Activated CD4-positive, alpha-beta T cell treated with anti-CD3 and anti-CD28 coated beads, Interleukin-2, amount 50 U/mL, for 48 hours (primary cell): ENCODE data around the gene ZNF792.
"Not testable (repeated sequence)": the region's sequence is repeated elsewhere in the genome, so short reads cannot be mapped to it uniquely, and the experiment has no call there.

ENCODE experiments used
- DNase-seq, 2 experiments: peaks; one replicate each; pipeline ENCODE4 v3.0.0-alpha.2; 2020

ZNF792 gene

DNA sequence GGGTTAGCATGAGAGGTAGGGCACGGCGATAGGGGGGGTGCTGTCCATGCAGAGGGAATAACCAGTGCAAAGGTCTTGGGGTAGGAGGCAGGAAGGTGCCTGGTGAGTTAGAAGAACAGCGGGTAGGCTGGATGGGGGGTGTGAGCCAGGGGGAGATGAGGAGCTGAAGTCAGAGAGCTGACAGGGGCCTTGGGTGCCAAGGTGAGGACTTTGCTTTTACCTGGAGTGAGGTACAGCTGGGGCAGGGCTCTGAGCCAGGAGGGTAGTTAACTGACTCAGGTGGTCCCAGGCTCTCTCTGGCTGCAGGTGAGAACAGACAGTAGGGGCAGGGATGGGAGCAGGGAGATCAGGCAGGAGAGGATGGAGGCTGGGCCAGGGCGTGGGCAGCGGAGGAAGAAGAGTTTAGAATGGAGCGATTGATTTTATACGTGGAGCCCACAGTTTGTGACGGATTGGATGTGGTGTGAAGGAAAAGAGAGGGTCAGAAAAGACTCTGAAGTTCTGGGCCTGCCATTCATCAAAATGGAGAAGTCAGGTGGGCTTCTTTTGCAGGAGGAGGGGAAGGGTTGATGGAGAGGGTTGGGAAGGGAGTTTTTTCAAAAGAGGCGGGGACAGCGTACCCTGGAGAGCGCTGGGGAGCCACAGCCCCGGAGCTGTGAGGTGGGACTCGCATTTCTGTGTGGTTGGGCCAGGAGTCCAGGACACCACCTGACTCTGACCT, 34.9 kb upstream of the ZNF792 start:
- DNase-seq = no peak

DNA sequence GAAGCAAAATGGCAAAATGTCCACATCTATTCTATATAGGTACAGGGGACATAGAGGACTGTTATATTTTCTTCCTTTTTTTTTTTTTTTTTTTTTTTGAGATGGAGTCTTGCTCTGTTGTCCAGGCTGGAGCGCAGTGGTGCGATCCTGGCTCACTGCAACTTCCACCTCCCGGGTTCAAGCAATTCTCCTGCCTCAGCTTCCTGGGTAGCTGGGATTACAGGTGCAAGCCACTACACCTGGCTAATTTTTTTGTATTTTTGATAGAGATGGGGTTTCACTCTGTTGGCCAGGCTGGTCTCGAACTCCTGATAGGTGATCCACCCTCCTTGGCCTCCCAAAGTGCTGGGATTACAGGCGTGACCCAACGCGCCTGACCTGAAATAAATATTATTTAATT, 34.2 kb upstream of the ZNF792 start:
- not testable (repeated sequence) for DNase-seq

DNA sequence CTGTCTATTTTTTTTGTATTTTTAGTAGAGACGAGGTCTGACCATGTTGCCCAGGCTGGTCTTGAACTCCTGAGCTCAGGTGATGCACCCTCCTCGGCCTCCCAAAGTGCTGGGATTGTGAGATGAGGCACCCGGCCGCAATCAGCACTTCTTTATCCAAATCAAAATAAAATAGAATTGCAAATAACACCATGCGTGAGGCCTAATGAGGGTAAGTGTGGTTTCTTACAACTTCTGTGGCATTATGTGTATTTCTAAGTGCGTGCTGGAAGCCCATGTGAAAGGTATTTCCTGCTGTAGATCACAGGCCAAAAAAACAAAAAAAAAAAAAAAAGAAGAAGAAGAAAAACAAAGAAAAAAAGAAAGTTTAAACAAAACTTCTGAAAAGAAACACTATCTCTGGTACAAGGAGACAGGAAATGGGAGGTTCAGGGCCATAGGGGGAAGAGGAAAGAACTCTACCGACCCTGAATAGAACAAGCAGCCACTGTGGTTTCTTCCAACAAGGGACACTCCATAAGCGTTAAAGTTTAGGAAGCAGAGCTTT, 33.1 kb upstream of the ZNF792 start:
- no peak for DNase-seq

DNA sequence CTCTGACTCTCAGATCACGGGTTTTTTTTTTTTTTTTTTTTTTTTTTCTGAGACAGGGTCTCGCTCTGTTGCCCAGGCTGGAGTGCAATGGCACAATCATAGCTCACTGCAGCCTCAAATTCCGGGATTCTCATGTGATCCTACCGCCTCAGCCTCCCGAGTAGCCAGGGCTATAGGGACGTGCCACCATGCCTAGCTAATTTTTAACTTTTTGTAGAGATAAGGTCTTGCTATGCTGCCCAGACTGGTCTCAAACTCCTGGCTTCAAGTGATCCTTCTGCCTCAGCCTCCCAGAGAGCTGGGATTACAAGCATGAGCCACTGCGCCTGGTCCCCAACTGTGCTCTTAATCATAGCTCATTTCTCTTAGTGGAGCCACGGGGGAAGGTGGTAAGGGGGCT, 31.5 kb upstream of the ZNF792 start:
- no peak for DNase-seq

DNA sequence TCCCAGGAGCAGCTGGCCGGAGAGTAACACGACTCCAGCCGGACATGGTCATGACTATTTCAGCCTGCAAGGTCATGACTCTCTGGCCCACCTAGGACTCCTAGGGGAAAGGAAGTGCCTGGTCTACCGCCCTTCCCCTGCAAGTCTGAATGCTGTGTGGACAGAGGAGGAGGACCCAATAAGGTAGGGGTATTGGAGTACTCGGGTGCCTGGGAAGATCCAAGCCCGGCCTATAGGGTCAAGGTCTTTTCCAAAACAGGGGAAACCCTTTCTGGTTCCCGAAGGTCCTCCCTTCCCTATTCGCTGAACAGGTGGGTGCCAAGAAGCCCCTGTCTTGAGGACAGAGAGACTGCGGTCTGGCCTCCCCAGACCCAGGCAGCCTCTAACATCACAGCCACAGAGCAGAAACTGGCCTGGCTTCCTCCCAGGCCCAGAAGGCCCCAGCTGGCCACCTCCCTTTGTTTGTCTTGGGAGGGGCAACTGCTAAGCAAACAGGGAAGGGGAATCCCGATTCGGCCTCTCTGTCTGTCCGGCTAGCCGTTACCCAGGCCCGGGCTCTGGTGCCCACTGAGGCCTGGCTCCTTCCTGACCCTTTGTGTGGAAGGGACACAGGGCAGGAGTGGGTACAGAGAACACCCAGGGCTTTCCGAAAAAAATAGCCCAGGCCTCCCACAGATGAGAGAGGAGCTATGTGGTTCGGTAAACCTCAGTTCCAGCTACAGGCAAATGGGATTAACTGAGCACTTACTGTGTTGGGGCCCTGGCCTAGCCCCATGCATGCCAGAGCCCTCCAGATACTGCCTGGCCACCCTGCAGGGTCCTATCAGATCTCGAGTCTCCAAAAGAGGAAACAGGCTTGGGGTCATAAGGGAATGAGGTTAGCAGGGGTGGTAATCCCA, 30.9 kb upstream of the ZNF792 start:
- no peak for DNase-seq

DNA sequence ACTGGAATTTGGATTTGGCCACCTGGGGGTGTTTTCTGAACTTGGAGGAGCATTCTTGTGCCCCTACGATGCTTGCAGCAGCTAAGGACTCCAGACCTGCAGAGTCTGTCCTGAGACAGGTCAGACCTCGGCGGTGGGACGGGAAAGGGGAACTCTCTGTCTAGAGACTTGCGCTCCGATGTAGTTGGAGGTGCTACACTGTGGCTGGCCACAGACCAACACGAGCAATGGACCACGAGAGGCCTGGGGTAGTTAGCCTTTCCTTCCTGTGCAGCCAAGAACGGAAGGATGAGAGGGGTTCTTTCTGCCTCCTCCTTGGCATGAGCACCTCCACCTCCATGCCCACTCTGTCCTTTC, 30.2 kb upstream of the ZNF792 start:
- DNase-seq = no peak

DNA sequence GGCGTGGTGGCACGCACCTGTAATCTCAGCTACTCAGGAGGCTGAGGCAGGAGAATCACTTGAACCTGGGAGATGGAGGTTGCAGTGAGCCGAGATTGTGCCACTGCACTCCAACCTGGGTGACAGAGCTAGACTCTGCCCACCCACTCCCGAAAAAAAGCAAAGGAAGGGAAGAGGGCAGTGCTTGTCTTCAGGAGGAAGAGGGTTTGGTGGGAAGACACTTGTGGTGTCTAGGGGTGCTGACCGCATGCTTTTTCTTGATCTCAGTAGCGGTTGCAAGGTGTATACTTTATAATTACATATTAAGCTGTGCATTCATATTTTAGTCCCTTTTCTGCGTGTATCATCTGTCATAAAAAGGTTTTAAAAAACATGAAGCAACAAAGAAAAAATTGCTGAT, 28.6 kb upstream of the ZNF792 start:
- not testable (repeated sequence) for DNase-seq

DNA sequence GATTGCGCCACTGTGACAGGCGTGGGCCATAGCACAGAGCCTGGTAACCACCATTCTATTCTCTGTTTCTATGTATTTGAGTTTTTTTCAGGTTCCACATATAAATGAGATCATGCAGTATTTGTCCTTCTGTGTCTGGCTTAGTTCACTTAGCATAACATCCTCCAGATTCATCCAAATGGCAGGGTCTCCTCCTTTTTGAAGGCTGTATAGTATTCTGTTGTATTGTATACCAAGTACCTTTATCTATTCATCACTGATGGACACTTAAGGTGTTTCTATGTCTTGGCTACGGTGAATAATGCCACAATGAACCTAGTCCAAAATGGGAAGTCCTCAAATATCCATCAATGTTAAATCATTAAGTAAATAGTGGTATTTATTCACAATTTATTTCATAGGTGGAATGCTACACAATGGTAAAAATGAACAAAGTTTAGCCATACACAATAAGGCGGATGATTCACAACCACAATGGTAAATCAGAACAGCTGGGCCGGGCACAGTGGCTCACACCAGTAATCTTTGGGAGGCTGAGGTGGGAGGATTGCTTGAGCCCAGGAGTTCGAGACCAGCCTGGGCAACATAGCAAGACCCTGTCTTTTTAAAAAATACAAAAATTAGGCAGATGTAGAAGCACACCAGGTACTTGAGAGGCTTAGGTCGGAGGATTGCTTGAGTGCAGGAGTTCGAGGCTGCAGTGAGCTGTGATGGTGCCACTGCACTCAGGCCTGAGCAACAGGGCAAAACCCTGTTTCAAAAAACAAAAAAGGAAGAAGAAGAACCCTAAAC, 27.7 kb upstream of the ZNF792 start:
- DNase-seq = no peak

DNA sequence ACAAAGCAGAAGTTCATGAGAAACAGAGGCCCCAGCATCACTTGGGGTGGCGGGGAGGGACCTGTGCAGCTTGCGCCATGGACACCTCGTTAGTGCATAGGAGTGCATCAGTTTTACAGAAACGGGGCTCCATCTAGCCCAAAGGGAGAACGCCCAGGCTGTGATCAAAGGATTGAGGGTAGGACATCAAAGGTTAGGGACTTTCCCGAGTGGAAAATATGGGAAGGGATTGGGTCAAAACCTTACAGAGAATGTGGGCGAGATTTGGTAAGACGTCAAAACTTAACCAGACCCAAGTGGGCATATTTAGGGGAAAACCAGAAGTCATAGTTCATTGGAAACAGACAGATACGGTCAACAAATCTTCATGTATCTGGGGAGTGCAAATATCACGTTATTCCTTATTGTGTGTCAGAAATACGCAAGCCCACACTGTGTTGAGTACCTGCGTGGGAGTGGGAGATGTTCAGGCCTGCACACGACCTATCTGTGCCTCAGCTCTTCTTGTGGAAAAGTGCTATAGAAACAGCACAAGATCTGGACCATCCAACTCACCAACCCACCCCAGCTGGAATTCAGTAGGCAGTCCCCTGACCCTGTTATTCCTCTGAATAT, 26.7 kb upstream of the ZNF792 start:
- DNase-seq = peak; percentile 71 to 81

DNA sequence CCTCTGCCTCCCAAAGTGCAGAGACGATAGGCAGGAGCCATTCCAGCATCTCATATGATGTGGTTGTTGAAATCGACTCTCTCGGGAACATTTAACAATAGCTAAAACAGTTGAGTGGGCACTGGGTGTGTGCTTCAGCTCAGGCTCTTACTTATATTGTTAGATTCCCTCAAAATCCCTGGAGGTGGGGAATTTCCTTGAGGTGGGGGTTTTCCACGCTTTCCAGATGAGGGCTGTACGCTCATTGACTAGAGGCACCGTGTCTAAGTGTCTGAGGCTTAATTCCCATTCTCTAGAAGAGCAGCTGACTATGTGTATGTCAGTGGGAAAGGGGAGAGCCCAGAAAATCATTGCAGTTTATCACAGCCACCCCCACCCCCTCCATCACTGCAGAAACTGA, 25.3 kb upstream of the ZNF792 start:
- no peak for DNase-seq

DNA sequence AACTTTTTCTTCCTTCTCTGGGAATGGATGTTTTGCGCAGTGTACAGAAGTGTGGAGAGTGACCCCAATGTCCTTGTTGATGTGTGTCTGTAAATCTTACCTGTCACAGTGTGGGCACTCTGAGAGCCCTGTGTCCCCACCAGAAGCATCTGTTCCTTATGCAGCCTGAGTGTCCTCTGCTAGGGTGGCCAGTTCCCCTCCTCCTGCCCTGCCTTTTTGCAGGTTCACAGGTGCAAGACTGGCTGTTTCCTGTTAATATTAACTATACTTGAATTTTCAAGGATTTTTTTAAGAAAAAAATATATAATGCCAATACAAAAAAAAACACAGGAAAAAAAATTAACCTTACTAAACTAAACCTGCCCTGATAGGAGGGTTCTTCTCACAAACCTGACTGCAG, 24.1 kb upstream of the ZNF792 start:
- DNase-seq = no peak

DNA sequence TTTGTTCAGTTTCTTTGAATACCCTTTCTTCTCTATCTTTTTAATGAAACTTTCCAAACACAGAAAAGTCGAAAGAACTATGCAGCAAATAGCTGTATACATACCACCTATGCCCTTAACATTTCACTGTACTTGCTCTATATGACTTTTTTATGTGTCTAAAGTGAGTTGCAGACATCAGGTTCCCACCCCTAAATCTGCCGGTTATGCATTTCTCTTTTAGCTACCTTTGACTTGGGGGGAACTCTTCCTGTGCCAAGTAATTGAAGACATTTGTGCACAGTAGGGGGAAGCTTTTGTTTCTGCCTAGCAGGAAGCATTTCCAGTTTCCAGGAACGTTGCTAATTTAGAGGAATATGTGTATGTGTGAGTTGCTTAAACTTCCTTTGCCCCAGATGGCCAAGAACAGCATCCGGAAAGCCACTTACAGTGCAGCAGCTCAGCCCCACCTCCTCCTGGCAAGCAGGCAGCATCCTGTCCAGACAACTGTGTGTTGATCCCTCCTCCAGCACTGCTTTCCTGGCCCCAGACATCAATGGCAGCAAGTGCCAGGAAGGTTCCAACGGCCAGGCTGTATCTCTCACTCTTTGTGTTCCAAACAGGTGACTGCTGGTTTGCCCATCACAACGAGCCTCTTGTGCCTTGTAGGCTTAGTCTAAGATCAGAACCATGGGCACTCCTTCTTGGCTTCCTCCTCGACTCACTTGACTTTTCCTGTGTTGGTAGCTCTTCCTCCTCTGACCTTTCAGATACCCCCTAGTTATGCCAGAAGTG, 21.4 kb upstream of the ZNF792 start:
- peak; percentile 48 to 57 for DNase-seq

DNA sequence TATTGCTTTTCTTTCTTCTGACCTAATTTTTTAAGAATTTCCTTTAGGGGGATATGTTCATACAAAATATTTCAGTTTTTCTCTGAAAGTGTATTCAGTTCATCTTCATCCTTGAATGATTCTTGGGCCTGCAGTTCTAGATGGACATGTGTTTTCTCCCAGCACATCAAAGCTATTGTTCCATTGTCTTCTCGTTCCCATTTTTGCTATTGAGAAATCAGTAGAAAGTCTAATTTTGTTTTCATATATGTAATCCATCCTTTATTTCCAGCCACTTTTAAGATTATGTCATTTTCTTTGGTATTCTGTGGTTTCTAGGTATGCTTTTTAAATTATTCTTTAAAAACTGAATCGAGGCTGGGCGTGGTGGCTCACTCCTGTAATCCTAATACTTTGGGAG, 20.3 kb upstream of the ZNF792 start:
- no peak for DNase-seq

DNA sequence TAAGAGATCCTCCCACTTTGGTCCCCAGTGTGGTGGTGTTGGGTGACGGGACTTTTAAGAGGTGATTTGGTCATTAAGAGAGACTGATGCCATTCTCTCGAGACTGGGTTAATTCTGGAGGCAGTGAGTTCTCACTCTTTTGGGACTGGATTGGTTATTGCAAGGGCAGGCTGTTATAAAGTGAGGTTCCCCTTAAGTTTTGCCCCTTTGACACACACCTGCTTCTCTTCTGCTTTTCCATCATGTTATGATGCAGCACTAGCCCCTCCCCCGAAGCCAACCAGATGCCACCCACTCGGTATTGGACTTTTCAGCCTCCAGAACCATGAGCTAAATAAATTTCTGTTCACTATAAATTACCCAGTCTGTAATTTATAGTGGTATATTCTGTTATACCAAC, 19.8 kb upstream of the ZNF792 start:
- DNase-seq = no peak

DNA sequence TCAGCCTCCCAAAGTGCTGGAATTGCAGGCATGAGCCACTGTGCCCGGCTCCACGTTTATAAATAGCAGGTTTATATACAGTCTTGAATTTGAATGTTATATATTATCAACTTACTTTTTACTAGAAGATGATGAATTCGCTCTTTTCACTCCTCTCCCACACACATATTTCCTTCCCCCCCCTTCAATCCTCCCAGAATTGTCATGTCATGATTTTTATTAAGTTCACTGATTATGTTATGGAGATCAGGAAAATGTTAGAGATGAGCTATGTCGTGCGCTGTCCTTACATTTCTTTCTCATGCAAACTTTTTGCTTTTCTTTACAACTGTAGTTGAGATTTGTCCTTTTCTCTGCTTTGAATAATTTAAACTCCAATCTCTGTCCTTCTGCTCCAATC, 18.2 kb upstream of the ZNF792 start:
- DNase-seq = no peak

DNA sequence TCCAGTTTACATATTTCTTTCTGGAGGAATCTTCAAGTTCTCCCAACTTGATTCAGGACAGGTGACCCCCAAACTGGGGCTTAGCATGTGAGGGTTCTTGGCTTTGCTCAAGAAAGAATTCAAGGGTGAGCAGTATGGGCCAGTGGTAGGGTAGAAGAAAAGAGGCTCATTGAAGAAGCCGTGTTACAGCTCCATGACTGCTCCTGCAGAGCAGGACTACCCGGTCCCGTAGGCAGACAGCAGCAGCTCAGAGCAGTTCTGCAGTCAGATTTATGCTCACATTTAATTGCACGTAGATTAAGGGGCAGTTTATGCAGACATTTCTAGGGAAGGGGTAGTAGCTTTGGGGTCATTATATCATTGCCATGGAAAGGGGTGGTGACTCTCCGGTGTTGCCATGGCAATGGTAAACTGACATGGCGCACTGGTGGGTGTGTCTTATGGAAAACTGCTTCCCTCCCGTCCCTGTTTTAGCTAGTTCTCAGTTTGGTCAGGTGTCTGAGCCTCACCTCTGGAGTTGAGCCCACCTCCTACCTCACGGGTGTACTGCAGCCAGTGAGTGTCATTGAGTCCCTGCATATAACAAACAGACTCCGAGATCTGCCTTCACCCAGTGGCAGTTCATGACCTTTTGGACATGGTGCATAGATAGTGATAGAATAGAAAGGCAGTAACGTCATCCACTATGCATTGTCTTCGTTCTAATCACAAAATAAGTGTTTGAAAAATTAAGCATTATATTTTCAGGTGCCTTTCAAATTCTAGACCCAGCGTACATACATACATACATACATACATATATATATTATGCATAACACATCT, 16.0 kb upstream of the ZNF792 start:
- no peak for DNase-seq

DNA sequence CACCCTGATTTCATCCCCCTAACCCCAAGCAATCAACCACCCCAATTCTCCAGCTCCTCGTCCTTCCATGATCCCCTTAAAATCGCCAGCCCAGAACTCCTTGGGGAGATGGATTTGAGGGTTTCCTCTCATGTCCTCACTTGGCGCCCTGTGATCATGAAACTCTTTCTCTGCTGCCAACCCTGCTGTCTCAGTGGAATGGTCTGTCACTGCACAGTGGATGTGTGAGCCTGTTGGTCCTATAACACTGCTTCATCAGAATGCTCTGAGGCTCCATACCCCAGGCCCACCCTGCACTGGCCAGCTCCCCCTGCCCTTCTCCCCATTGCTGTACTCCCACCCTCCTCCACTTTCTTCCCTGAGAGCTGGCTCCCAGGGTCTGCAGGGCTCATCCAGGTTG, 12.6 kb upstream of the ZNF792 start:
- no peak for DNase-seq

DNA sequence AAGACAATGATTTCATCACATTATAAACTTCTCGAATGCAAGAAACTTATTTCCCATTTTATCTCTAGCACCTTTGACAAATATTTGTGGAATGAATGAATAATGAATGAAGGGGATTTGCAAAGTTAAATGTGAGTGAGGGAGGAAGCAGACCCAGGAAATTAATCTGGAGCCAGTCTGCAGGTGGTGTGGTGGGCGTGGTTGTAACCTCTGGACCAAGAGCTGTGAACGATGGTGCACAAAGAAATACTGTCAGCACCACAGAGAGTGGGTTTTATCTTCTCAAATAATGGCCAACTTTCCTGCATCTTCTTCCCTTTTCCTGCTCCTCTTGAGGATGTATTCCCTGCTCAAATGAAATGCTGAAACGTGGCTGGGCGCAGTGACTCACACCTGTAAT, 11.0 kb upstream of the ZNF792 start:
- no peak for DNase-seq

DNA sequence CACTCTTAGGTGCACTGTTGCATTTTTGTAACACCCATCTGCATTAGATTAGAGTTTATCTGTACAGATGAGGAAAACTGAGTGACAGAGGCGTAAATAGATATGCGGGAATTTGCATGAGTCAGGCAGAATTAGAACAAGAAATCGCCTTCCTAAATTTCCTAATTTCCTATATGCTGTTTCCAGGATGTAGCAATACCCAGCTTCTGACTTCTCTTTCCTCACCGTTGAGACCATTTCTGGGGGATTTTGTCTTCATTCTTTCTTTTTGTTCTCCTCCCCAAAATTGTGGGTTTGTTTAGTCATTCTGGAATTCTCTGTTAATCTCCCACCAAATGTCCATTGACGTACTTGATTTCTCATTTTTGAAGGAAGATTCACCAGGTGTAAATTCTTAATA, 10.6 kb upstream of the ZNF792 start:
- DNase-seq = no peak

DNA sequence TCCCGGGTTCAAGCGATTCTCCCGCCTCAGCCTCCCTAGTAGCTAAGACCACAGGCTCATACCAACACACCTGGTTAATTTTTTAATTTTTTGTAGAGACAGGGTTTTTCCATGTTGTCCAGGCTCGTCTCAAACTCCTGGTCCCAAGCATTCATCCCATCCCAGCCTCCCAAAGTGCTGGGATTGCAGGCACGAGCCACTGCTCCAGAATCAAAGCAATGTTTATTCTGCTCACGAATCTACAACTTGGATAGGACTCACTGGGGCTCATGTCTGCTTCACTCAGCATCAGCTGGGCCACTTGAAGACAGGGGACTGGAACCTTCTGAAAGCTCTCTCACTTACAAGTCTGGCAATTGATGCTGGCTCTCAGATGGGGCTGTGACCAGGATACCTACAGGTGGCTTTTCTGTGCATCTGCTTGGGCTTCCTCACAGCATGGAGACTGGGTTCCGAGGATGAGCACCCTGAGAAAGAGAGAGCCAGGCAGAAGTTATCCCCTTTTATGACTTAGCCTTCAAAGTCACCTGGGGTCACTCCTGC, 8.2 kb upstream of the ZNF792 start:
- DNase-seq = peak in 1 of 2 experiments; percentile 1
